HG03280 (cell line): ENCODE results near the gene C11orf21.
"Not testable (repeated sequence)": the region's sequence is repeated elsewhere in the genome, so short reads cannot be mapped to it uniquely, and the experiment has no call there.

Source experiments
- ATAC-seq: cut with Tn5 transposase; IDR thresholded peaks from one replicate; pipeline ENCODE4 v1.9.1; 2021; ENCODE audit warnings: mild to moderate bottlenecking, moderate library complexity; ENCODE audit not compliant: unreplicated experiment

Gene C11orf21

GRCh38 chr11:2298131-2298794, 3.5 kb downstream of the C11orf21 start:
- ATAC-seq: no peak

DNA sequence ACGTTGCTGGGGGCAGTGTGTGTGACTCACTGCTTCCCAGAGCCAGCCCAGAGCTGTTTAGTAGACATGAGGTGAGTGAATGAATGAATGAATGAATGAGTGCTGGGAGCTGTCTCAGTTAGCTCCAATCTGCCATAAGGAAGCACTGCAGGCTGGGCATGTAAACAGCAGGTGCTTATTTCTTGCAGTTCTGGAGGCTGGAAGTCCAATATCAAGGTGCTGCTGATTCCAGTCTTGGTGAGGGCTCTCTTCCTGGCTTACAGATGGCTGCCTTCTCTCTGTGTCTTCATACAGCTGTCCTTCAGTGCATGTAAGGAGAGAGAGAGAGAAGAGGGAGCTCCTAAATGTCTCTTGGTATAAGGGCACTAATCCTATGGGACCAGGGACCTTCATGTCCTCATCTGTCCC, 4.1 kb downstream of the C11orf21 start:
- ATAC-seq: no peak

DNA sequence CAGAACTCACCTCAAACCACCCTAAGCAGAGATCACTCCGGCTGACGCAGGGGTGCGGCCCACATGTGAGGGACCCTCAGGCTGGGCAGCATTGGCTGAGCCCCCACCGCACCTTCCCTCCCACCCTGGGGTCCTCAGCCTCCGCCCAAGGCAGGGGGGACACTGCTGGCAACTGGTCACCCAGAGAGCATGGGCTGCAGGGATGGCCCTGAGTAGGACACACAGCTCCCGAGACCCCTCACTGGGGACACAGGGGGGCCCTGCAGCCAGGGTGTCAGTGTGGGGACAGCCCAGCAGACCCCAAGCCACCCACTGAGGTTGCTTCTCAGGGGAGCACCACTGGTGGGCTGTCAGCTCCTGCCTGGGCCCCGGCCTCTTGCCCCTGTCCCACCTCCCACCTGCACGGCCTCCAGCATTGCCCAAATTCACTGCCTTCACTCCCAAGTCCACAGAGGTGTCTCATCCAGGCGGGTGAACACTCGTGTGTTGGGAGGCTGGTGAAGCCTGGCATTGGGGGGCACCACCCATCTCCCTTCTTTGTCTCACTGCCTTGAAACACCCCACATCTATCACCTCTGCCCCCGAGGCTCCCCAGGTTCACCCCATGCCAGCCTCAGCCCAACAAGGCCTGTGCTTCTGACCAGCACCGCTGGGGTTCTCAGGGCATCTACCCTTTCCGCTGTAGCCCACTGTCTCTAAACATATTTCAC, 4.7 kb downstream of the C11orf21 start:
- no peak for ATAC-seq

- ATAC-seq: no peak
Measured at GRCh38 chr11:2295971-2296912, 5.5 kb downstream of the C11orf21 start.

DNA sequence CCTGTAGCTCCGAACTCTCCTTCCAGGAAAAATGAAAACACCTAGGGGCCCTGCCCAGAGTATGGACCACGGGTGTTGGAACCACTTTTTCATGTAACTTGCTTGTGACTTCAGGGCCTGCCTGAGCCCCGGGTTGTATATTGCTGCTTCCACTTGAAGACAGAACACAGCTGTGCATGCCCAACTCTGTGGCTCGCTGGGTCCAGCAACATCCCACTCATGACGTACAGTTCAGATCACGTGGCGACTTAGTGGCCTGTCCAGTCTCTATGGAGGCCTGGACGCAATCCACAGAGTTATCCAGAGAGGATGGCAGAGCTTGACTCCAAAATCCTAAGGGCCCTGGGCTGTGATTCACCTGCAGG, 6.8 kb downstream of the C11orf21 start:
- ATAC-seq: no peak

DNA sequence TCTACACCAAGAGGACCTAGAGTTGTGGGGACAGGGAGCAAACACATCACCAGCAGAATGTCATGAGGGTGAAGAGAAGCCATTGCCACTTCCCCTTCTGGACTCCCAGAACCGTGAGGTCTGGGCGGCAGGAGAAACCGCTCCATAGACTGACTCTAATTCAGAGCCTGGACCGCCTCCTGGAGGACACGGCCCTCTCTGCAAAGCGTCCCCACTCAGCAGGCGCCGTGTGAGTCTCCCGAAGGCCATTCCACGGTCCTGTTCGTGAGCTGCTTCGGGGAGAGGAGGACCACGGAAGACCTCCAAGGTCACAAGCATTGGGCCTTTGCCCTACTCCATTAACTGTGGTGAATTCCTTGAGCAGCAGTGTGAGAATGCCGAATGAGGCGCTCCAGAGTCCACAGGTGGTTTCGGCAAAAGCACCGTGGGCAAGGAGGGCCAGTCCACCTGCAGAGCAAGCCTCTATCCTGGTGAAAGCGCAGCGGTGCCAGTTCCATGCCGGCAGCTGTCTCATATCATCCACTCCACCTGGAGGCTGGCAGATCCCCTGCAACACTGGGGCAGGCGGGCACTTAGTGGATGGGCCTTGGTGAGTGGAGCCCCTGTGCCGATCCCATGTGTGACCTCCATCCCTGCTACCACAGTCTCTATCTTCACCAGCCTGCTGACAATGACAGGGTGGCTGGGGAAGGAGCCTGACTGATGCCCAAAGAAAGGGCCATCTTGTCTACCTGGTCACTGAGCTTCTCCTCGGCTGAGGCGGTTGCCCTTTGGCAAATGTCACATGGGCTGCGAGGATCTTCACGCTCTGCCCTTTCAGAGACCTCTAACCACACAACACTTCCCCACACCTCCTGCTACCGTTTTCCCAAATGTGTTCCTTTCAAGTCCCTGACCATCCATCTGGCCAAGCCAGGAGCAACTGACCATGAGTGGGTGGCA, 7.5 kb downstream of the C11orf21 start:
- no peak for ATAC-seq

DNA sequence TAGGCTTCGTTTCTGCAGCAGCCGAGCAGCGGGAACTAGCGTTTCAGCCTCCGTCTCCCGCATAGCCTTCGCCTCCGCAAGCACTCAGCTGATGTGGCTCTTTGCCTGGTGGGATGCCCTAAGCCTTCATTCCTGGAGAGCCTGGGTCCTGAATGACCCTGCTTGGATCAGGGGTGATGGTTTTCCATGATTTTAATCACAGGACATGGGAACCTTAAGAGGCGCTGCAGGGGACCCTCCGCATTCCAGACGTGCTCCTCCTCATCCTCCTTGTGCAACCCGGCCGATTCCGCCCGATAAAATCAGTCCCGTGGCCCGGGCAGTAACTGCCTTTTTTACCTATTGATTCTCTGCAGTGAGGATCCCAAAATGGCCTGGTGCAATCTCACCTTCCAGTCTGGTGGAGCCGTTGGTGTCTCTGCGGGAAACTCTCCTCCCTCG, 8.2 kb downstream of the C11orf21 start:
- no peak for ATAC-seq

DNA sequence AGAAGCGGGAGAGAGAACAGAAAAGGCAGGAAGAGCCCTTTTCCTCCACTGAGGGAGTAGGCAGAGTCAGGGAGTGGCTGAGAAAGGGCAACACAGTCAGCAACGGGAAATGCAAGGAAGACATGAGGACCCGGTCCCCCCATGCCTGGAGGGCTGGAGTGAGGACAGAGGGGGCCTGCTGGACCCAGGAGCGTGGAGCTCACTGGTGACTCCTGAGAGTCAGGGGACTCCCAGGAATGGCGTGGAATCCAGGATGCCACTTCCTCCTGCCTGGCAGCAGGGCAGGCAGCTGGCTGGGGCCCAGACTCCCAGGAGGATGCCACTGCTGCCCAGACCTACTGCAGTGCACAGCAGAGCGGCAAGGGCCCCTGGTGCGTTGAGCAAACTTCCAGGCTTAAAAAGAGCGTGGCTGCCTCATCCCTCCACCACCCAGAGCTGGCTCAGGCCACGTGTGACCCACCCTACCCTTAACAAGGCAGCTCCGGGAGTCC, 11.3 kb downstream of the C11orf21 start:
- ATAC-seq: no peak

- no peak for ATAC-seq
Measured at GRCh38 chr11:2289859-2290258, 11.9 kb downstream of the C11orf21 start.

DNA sequence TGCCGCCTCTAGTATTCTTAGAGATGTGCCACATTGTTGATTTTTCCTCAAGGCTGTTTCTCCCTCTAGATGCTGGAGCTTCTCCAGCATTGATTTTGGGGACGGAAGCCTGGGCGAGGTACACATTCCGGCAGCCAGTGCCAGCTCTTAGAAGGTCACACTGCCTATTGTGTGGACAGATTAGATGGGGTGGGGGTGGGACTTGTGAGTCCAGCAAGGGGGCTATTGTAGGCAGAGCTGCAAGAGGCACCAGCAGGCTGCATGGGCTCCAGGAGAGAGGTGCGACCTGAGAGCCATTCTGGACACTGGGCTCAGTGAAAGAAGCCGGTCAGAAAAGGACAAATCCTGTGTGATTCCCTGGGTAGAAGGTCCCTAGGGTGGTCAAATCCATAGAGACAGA, 12.4 kb downstream of the C11orf21 start:
- ATAC-seq: no peak

DNA sequence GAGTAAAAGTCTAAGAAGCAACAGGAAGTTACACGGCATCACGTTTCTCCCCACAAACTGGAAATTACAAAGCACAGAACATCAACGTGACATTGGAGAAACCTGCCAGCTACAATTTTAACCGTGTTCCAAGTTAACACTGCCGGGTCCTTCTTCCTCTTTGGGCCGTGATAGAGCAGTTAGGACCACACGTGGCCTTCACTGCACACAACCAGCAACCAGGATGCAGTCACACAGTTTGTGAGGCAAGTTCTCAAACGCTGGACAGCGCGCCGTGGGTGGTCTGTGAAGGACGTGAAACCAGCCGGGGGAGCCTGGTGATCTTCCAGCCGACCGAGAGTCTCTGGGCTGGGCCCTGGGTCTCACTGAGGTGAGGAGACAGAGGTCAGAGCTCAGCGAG, 14.6 kb downstream of the C11orf21 start:
- ATAC-seq: no peak

DNA sequence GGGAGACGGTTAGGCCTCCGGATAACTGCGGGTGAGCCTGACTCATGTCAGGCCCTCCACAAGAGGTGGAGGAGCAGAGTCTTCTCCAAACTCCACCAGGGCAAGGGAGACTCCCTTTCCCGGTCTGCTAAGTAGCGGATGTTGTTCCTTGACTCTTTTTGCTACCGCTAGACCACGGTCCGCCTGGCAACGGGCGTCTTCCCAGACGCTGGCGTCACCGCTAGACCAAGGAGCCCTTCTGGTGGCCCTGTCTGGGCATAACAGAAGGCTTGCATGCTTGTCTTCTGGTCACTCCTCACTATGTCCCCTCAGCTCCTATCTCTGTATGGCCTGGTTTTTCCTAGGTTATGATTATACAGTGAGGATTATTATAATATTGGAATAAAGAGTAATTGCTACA, 15.4 kb downstream of the C11orf21 start:
- ATAC-seq: not testable (repeated sequence)

DNA sequence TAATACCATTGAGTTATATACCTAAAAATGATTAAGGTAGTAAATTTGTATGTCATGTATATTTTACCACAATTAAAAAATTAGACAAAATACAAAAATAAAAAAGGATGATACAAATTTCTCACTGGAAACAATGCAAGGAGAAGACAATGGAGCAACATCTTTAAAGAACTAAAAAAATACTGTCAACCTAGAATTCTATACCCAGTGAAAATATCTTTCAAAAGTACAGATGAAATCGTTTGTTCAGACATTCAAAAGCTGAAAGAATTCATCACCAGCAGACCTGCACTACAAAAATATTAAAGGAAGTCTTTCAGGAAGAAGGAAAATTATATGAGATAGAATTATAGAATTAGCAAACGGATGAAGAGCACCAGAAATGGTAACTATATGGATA, 21.5 kb downstream of the C11orf21 start:
- ATAC-seq: no peak

DNA sequence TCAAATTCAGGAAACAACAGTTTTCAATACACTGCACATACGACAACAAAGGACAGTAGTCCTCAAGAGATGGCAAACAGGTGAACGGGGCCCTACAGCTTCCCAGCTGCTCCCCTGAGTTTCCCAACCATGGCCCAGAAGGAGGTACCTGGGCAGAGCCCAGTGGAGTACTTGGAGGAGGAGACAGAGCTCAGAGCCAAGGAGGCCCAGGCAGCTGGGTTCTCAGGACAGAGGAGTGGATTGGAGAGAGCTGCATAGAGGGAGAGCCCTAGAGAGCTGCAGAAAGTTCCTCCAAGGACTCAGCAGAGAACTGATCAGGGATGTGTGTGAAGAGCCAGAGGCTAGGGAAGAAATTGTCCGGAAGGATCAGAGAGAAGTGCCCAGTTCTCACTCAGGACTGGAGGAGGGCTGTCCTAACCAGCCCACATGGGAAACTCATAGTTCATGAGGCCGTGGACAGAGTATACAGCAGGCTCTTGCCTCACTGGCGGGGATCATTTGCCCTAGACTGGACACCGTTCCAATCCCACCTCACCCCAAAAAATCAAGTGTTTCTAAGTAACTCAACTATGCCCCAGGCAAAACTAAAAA, 23.7 kb downstream of the C11orf21 start:
- no peak for ATAC-seq

- ATAC-seq: no peak
Measured at GRCh38 chr11:2277008-2277346, 24.7 kb downstream of the C11orf21 start.

GRCh38 chr11:2276280-2277007, 25.3 kb downstream of the C11orf21 start:
- ATAC-seq: no peak

- ATAC-seq: no peak
Measured at GRCh38 chr11:2275334-2276279, 26.1 kb downstream of the C11orf21 start.

- no peak for ATAC-seq
Measured at GRCh38 chr11:2273771-2274170, 27.9 kb downstream of the C11orf21 start.
